GM23338 (cell line): ENCODE measurements around the gene PCSK5. TPM values are rescaled to one million over a fixed set of nuclear protein-coding genes. Genes with fewer than 3 reads are reported as not detected.

Experiments
- ATAC-seq: fragments of 200-7000 bp; cut with Tn5 transposase; 3 replicates; pipeline ENCODE4 v1.9.1; 2020
- DNase-seq: peaks from one replicate; pipeline ENCODE4 v3.0.0-alpha.2; 2015; ENCODE audit warnings: low spot score
- H2AFZ ChIP-seq: fragments of 200-600 bp; sonication (generic); 2 replicates; pipeline ENCODE4 v1.8.0; 2016; ENCODE audit warnings: antibody characterized with exemption, mild to moderate bottlenecking, moderate library complexity
- H3F3A ChIP-seq: fragments of 200-600 bp; sonication (generic); replicated peaks from 2 replicates; pipeline ENCODE4 v1.8.0; 2017; ENCODE audit warnings: antibody characterized with exemption, mixed run types, low read depth
- H3K27ac ChIP-seq: fragments of 200-600 bp; sonication (generic); 2 replicates; pipeline ENCODE4 v1.6.1; 2016; ENCODE audit warnings: low read depth
- H3K27me3 ChIP-seq: fragments of 200-600 bp; sonication (generic); 2 replicates; pipeline ENCODE4 v1.8.0; 2016; ENCODE audit warnings: mild to moderate bottlenecking, mixed run types, moderate library complexity; ENCODE audit not compliant: insufficient read depth
- H3K36me3 ChIP-seq: fragments of 200-600 bp; sonication (generic); 2 replicates; pipeline ENCODE4 v1.8.0; 2016; ENCODE audit warnings: mild to moderate bottlenecking; ENCODE audit not compliant: insufficient read depth
- H3K4me1 ChIP-seq: fragments of 200-600 bp; sonication (generic); 2 replicates; pipeline ENCODE4 v1.8.0; 2016; ENCODE audit warnings: mild to moderate bottlenecking, moderate library complexity; ENCODE audit not compliant: insufficient read depth
- H3K4me2 ChIP-seq: fragments of 200-600 bp; sonication (generic); 2 replicates; pipeline ENCODE4 v1.7.1; 2017; ENCODE audit warnings: mixed run types
- H3K4me3 ChIP-seq: fragments of 200-600 bp; sonication (generic); 2 replicates; pipeline ENCODE4 v1.6.1; 2016; ENCODE audit warnings: mixed run types
- H3K79me2 ChIP-seq: fragments of 200-600 bp; sonication (generic); replicated peaks from 2 replicates; pipeline ENCODE4 v1.8.0; 2017; ENCODE audit warnings: mild to moderate bottlenecking; ENCODE audit not compliant: insufficient read depth
- H3K9me2 ChIP-seq: fragments of 200-600 bp; sonication (generic); 2 replicates; pipeline ENCODE4 v1.8.0; 2017; ENCODE audit not compliant: insufficient read depth
- H4K20me1 ChIP-seq: fragments of 200-600 bp; sonication (generic); replicated peaks from 2 replicates; pipeline ENCODE4 v1.8.0; 2017; ENCODE audit warnings: mild to moderate bottlenecking; ENCODE audit not compliant: insufficient read depth
- H3K27ac Mint-ChIP-seq: 2 replicates; pipeline ENCODE4 v1.8.0; 2020; ENCODE audit warnings: inconsistent platforms, mild to moderate bottlenecking, moderate library complexity, mixed read lengths
- H3K27me3 Mint-ChIP-seq: 3 replicates; pipeline ENCODE4 v1.8.0; 2022; ENCODE audit warnings: low read depth, mild to moderate bottlenecking, moderate library complexity, mixed read lengths, inconsistent platforms; ENCODE audit not compliant: insufficient read depth, poor library complexity
- H3K36me3 Mint-ChIP-seq: 3 replicates; pipeline ENCODE4 v1.8.0; 2021; ENCODE audit warnings: low read depth, mild to moderate bottlenecking, inconsistent platforms, moderate library complexity, mixed read lengths
- H3K4me1 Mint-ChIP-seq: 3 replicates; pipeline ENCODE4 v1.8.0; 2020; ENCODE audit warnings: mild to moderate bottlenecking, inconsistent platforms, mixed read lengths
- H3K4me3 Mint-ChIP-seq: 3 replicates; pipeline ENCODE4 v1.8.0; 2021; ENCODE audit warnings: moderate library complexity, mild to moderate bottlenecking, inconsistent platforms, mixed read lengths
- H3K9me3 Mint-ChIP-seq: 3 replicates; pipeline ENCODE4 v1.8.0; 2020; ENCODE audit warnings: moderate library complexity, mild to moderate bottlenecking, inconsistent platforms, mixed read lengths
- EZH2phosphoT487 ChIP-seq: fragments of 200-600 bp; sonication (generic); IDR thresholded peaks from one replicate; pipeline ENCODE4 v1.8.1; 2018; ENCODE audit warnings: antibody characterized with exemption; ENCODE audit not compliant: unreplicated experiment
- JUNB ChIP-seq: IDR thresholded peaks from one replicate; pipeline ENCODE4 v1.6.1; 2016; ENCODE audit warnings: antibody characterized with exemption; ENCODE audit not compliant: unreplicated experiment
- POLR2AphosphoS5 ChIP-seq: IDR thresholded peaks from 2 replicates; pipeline ENCODE4 v1.6.1; 2016; ENCODE audit warnings: antibody characterized with exemption, low read depth
- REST ChIP-seq: IDR thresholded peaks from one replicate; pipeline ENCODE4 v1.6.1; 2018; ENCODE audit warnings: antibody characterized with exemption; ENCODE audit not compliant: unreplicated experiment
- ZNF114 ChIP-seq: fragments of 250-450 bp; sonication (Bioruptor Pico); IDR thresholded peaks from 2 replicates; pipeline ENCODE4 v1.5.0; 2020; ENCODE audit warnings: mild to moderate bottlenecking, moderate library complexity
- polyA plus RNA-seq: library from polyadenylated mRNA; unstranded; fragments of >200 nt; fragmentation: Nextera tagmentation; extraction: Ambion mirVana; gene quantifications from 2 replicates; pipeline ENCODE4 v1.2.1, GENCODE V29; 2016
- total RNA-seq: library from RNA; depleted of rRNA; stranded (reverse); fragments of >200 nt; shearing (Covaris generic); gene quantifications from 2 replicates; pipeline ENCODE4 v1.2.3, GENCODE V29; 2014

PCSK5 gene
- total and polyA plus RNA-seq, 2 experiments from 2014 or later: 12.3 to 34.8 TPM

- Histone ChIP-seq H3K9me2 (no peaks in the 10 kb centered on the region), H3K27ac (no peak overlapping the region), H2AFZ (no peak overlapping the region), H3K4me3 (no peak overlapping the region), H3K4me1 (peaks cover 15% of the 10 kb centered on the region), H3K4me2 (no peak overlapping the region), H3K27me3 (no peaks in the 10 kb centered on the region), H3F3A (no peaks in the 10 kb centered on the region), H4K20me1 (peaks cover 17% of the 10 kb centered on the region), H3K79me2 (peaks cover 99% of the 10 kb centered on the region), H3K36me3 (no peaks in the 10 kb centered on the region)
- no peak overlapping the region for H3K27ac Mint-ChIP-seq
- ATAC-seq (no peak), DNase-seq (no peak)
- H3K4me3 Mint-ChIP-seq: no peak overlapping the region
- peaks cover 16% of the 10 kb centered on the region for H3K4me1 Mint-ChIP-seq
- no peaks in the 10 kb centered on the region for H3K9me3 Mint-ChIP-seq
- no peak for TF ChIP-seq REST
- TF ChIP-seq ZNF114 (CRISPR knock-in tag): no peak
- no peak for TF ChIP-seq JUNB
- TF ChIP-seq EZH2phosphoT487: no peak
- H3K27me3 Mint-ChIP-seq: no peaks in the 10 kb centered on the region
- peaks cover 5% of the 10 kb centered on the region; the same call in 2 of the 3 replicates for H3K36me3 Mint-ChIP-seq
Measured at GRCh38 chr9:75903785-75904360, 13.4 kb downstream of the PCSK5 start.

- Histone ChIP-seq H2AFZ (no peak overlapping the region), H3K4me1 (peaks cover 10% of the 10 kb centered on the region), H3K9me2 (no peaks in the 10 kb centered on the region), H3K4me3 (no peak overlapping the region), H3K27me3 (no peaks in the 10 kb centered on the region), H4K20me1 (peaks cover 17% of the 10 kb centered on the region), H3F3A (no peaks in the 10 kb centered on the region), H3K79me2 (peaks cover 99% of the 10 kb centered on the region), H3K4me2 (no peak overlapping the region), H3K27ac (no peak overlapping the region), H3K36me3 (no peaks in the 10 kb centered on the region)
- Mint-ChIP-seq H3K36me3 (peaks cover 5% of the 10 kb centered on the region; the same call in 2 of the 3 replicates), H3K27me3 (no peaks in the 10 kb centered on the region), H3K4me1 (peaks cover 13% of the 10 kb centered on the region), H3K4me3 (no peak overlapping the region), H3K9me3 (no peaks in the 10 kb centered on the region), H3K27ac (no peak overlapping the region; the same call in 1 of the 2 replicates)
- no peak for TF ChIP-seq POLR2AphosphoS5
- no peak for TF ChIP-seq JUNB
- TF ChIP-seq REST: no peak
- no peak for ATAC-seq
- no peak for DNase-seq
Measured at GRCh38 chr9:75904364-75904763, 13.9 kb downstream of the PCSK5 start.
